H9 (cell line): Measurements from ENCODE around the gene PHOX2B. TPM values are rescaled to one million over a fixed set of nuclear protein-coding genes. Genes with fewer than 3 reads are reported as not detected.

Experiments used
- DNase-seq: peaks from one replicate; pipeline ENCODE4 v3.0.0-alpha.2; 2017
- H2AFZ ChIP-seq: one replicate; pipeline ENCODE4 v1.6.1; 2013; ENCODE audit warnings: mild to moderate bottlenecking, low read length, control low read depth, moderate library complexity
- H2AK5ac ChIP-seq: 2 replicates; pipeline ENCODE4 v1.6.1; 2013; ENCODE audit warnings: low read length, control low read depth, mixed read lengths; ENCODE audit not compliant: insufficient read length
- H2BK120ac ChIP-seq: one replicate; pipeline ENCODE4 v1.6.1; 2013; ENCODE audit warnings: low read depth, mild to moderate bottlenecking, low read length, control low read depth, inconsistent platforms; ENCODE audit not compliant: poor library complexity, severe bottlenecking
- H2BK12ac ChIP-seq: 2 replicates; pipeline ENCODE4 v1.6.1; 2013; ENCODE audit warnings: low read length, control low read depth, mixed read lengths, low read depth; ENCODE audit not compliant: insufficient read length
- H2BK15ac ChIP-seq: 2 replicates; pipeline ENCODE4 v1.6.1; 2013; ENCODE audit warnings: low read depth, low read length, control low read depth
- H2BK20ac ChIP-seq: one replicate; pipeline ENCODE4 v1.6.1; 2013; ENCODE audit warnings: low read depth, mild to moderate bottlenecking, low read length, control low read depth, inconsistent platforms; ENCODE audit not compliant: poor library complexity, severe bottlenecking
- H2BK5ac ChIP-seq: 2 replicates; pipeline ENCODE4 v1.6.1; 2013; ENCODE audit warnings: low read length, control low read depth, mixed read lengths; ENCODE audit not compliant: insufficient read length
- H3K14ac ChIP-seq: 2 replicates; pipeline ENCODE4 v1.6.1; 2013; ENCODE audit warnings: low read length, control low read depth; ENCODE audit not compliant: insufficient read depth
- H3K18ac ChIP-seq: 2 replicates; pipeline ENCODE4 v1.6.1; 2013; ENCODE audit warnings: low read depth, mild to moderate bottlenecking, mixed read lengths, low read length, control low read depth; ENCODE audit not compliant: insufficient read length
- H3K23ac ChIP-seq: 2 replicates; pipeline ENCODE4 v1.6.1; 2013; ENCODE audit warnings: low read length, control low read depth, mixed read lengths, low read depth; ENCODE audit not compliant: insufficient read length
- H3K23me2 ChIP-seq: 2 replicates; pipeline ENCODE4 v1.6.1; 2013; ENCODE audit warnings: low read depth, mild to moderate bottlenecking, mixed read lengths, low read length, control low read depth; ENCODE audit not compliant: insufficient read length, poor library complexity, severe bottlenecking
- H3K27ac ChIP-seq: 2 replicates; pipeline ENCODE4 v1.5.1; 2013; ENCODE audit warnings: low read length, control low read depth, mixed read lengths, low read depth; ENCODE audit not compliant: insufficient read length
- H3K27me3 ChIP-seq: 2 replicates; pipeline ENCODE4 v1.6.1; 2013; ENCODE audit warnings: low read length, control low read depth, inconsistent platforms; ENCODE audit not compliant: insufficient read depth
- H3K4ac ChIP-seq: 2 replicates; pipeline ENCODE4 v1.6.1; 2013; ENCODE audit warnings: low read depth, mild to moderate bottlenecking, control low read depth, inconsistent platforms, low read length, moderate library complexity
- H3K4me1 ChIP-seq: 2 replicates; pipeline ENCODE4 v1.6.1; 2013; ENCODE audit warnings: low read length, control low read depth, inconsistent platforms; ENCODE audit not compliant: insufficient read depth
- H3K4me2 ChIP-seq: 2 replicates; pipeline ENCODE4 v1.6.1; 2013; ENCODE audit warnings: low read length, control low read depth, mixed read lengths; ENCODE audit not compliant: insufficient read length, insufficient read depth
- H3K56ac ChIP-seq: 2 replicates; pipeline ENCODE4 v1.6.1; 2013; ENCODE audit warnings: low read depth, mild to moderate bottlenecking, mixed read lengths, low read length, control low read depth; ENCODE audit not compliant: insufficient read length
- H3K79me1 ChIP-seq: 2 replicates; pipeline ENCODE4 v1.6.1; 2013; ENCODE audit warnings: low read depth, mild to moderate bottlenecking, moderate library complexity, low read length, control low read depth, inconsistent platforms; ENCODE audit not compliant: insufficient read depth, poor library complexity, severe bottlenecking
- H3K79me2 ChIP-seq: 2 replicates; pipeline ENCODE4 v1.6.1; 2013; ENCODE audit warnings: low read length, control low read depth, inconsistent platforms; ENCODE audit not compliant: insufficient read depth
- H3K9ac ChIP-seq: 2 replicates; pipeline ENCODE4 v1.6.1; 2013; ENCODE audit warnings: low read length, control low read depth, mixed read lengths; ENCODE audit not compliant: insufficient read length; ENCODE audit errors: extremely low read depth
- H3K9me3 ChIP-seq: one replicate; pipeline ENCODE4 v1.6.1; 2013; ENCODE audit warnings: low read depth, low read length, inconsistent platforms; ENCODE audit not compliant: control insufficient read depth
- H3T11ph ChIP-seq: one replicate; pipeline ENCODE4 v1.6.1; 2013; ENCODE audit warnings: mild to moderate bottlenecking, low read length, control low read depth, inconsistent platforms
- H4K20me1 ChIP-seq: one replicate; pipeline ENCODE4 v1.6.1; 2013; ENCODE audit not compliant: control insufficient read depth, insufficient read length, insufficient read depth
- H4K5ac ChIP-seq: 2 replicates; pipeline ENCODE4 v1.6.1; 2013; ENCODE audit warnings: low read depth, mild to moderate bottlenecking, mixed read lengths, low read length, control low read depth; ENCODE audit not compliant: insufficient read length
- H4K8ac ChIP-seq: replicated peaks from 2 replicates; pipeline ENCODE4 v1.6.1; 2013; ENCODE audit warnings: low read length, control low read depth, mixed read lengths, low read depth; ENCODE audit not compliant: insufficient read length
- H4K91ac ChIP-seq: 2 replicates; pipeline ENCODE4 v1.6.1; 2013; ENCODE audit warnings: low read depth, mild to moderate bottlenecking, moderate library complexity, mixed read lengths, low read length, control low read depth; ENCODE audit not compliant: insufficient read length
- H3K27ac Mint-ChIP-seq, 3 experiments: 2 replicates in 2 of 3; 3 replicates in 1 of 3; pipeline ENCODE4 v1.8.0; 2020 to 2021; ENCODE audit warnings: mixed read lengths in 3 of 3, mild to moderate bottlenecking in 1 of 3, moderate library complexity in 1 of 3
- H3K27me3 Mint-ChIP-seq: 2 replicates; pipeline ENCODE4 v1.8.0; 2021; ENCODE audit warnings: low read depth, mild to moderate bottlenecking, moderate library complexity, mixed read lengths
- H3K36me3 Mint-ChIP-seq, 3 experiments: 2 replicates in 2 of 3; 3 replicates in 1 of 3; pipeline ENCODE4 v1.8.0; 2020 to 2021; ENCODE audit warnings: low read depth in 3 of 3, mixed read lengths in 3 of 3; ENCODE audit not compliant: insufficient read depth in 1 of 3
- H3K4me1 Mint-ChIP-seq, 2 experiments: 2 replicates each; pipeline ENCODE4 v1.8.0; 2020; ENCODE audit warnings: mixed read lengths in 2 of 2
- H3K4me3 Mint-ChIP-seq, 2 experiments: 2 replicates in 1 of 2; 3 replicates in 1 of 2; pipeline ENCODE4 v1.8.0; 2020 to 2021; ENCODE audit warnings: mild to moderate bottlenecking in 2 of 2, mixed read lengths in 2 of 2, moderate library complexity in 1 of 2
- H3K9me3 Mint-ChIP-seq, 2 experiments: 2 replicates in 1 of 2; 3 replicates in 1 of 2; pipeline ENCODE4 v1.8.0; 2020; ENCODE audit warnings: mild to moderate bottlenecking in 2 of 2, mixed read lengths in 2 of 2, moderate library complexity in 1 of 2
- CTCF ChIP-seq: fragments of 200-600 bp; sonication (generic); conservative IDR thresholded peaks from 3 replicates; pipeline ENCODE4 v1.8.0; 2021; ENCODE audit warnings: antibody characterized with exemption, mild to moderate bottlenecking
- WGBS: extraction: QIAGEN DNeasy Blood & Tissue Kit; methylation state at CpG from one replicate; pipeline ENCODE4 v1.1.7; 2013; ENCODE audit warnings: missing lambda C conversion rate, low lambda C conversion rate, mixed read lengths; ENCODE audit not compliant: insufficient read length; ENCODE audit errors: extremely low coverage; 5-methylcytosine and 5-hydroxymethylcytosine counted together
- total RNA-seq: library from RNA; stranded (reverse); gene quantifications from 2 replicates; pipeline ENCODE4 v1.2.1, GENCODE V29; 2021

Gene PHOX2B
- total RNA-seq, 1 experiment from 2014 or later: not detected

DNA sequence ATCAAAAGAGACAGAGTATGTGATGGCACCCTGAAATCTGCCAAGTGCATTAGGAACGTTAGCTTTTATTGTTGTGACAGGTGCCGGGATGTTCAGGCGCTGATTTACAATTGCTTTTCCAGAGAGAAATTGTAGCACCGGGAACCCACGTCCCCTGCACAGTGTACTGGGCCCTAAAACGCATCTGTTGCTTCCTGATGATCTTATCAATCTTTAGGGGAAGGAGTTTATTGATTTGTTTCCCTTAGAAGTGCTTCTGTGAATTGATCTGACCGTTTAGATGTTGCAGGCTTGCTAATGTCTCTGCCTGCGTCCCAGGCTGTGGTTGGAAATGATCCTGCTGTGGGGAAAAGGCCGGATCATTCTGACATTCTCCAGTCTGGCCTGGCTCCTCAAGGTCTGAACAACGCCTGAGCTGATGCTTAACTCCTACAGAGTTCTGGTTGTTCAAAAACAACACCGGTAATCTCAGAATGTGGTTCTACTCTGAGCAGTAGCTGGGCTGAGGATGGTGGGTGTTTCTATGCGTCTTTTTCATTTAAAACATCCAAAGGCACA lies 16.9 kb downstream of the PHOX2B start:
- TF ChIP-seq CTCF: no peak
- Histone ChIP-seq H3K79me2 (no peaks in the 10 kb centered on the region), H3K9ac (no peak overlapping the region), H3K56ac (no peak overlapping the region), H2BK20ac (no peak overlapping the region), H3K9me3 (no peaks in the 10 kb centered on the region), H4K20me1 (no peaks in the 10 kb centered on the region), H2AFZ (no peak overlapping the region), H4K5ac (no peak overlapping the region), H2BK120ac (no peak overlapping the region), H2BK12ac (no peak overlapping the region), H3K14ac (no peak overlapping the region), H3K23ac (no peak overlapping the region), H3K4me2 (no peak overlapping the region), H3K79me1 (no peaks in the 10 kb centered on the region), H3K18ac (no peak overlapping the region), H2BK15ac (no peak overlapping the region), H3K4me1 (no peaks in the 10 kb centered on the region), H3K27me3 (no peaks in the 10 kb centered on the region; the same call in 1 of the 2 replicates), H2AK5ac (no peak overlapping the region), H3K23me2 (no peaks in the 10 kb centered on the region), H4K8ac (no peak overlapping the region), H2BK5ac (no peak overlapping the region), H4K91ac (no peak overlapping the region), H3T11ph (no peak overlapping the region), H3K27ac (no peak overlapping the region), H3K4ac (no peak overlapping the region)
- Mint-ChIP-seq H3K4me3 (no peak overlapping the region), H3K27ac (no peak overlapping the region), H3K27me3 (peaks cover 85% of the 10 kb centered on the region), H3K36me3 (no peaks in the 10 kb centered on the region), H3K9me3 (no peaks in the 10 kb centered on the region), H3K4me1 (no peaks in the 10 kb centered on the region)
- no peak for DNase-seq
- no CpG with 5 or more reads among the region's 12 CpGs for WGBS
